Measurements from ENCODE around the gene UBE2G2.

The UBE2G2 gene

GRCh38 chr21:44766014-44766817 is 35.4 kb downstream of the UBE2G2 start:
- no peak for TF ChIP-seq ZBTB7A (IDR thresholded peaks at IDR 0.05; ENCODE audit: low read depth)
- no peak for TF ChIP-seq CEBPB (IDR thresholded peaks at IDR 0.05)

- TF ChIP-seq USF1 (IDR thresholded peaks at IDR 0.05) (peak; percentile 48), YY1 (IDR thresholded peaks at IDR 0.05; ENCODE audit: low read depth) (no peak), RAD21 (IDR thresholded peaks at IDR 0.05; ENCODE audit: low read depth) (no peak), MAX (IDR thresholded peaks at IDR 0.05) (no peak), TAF1 (IDR thresholded peaks at IDR 0.05; ENCODE audit: low read depth) (no peak), FOXM1 (IDR thresholded peaks at IDR 0.05; ENCODE audit: borderline replicate concordance, low read depth) (no peak), CEBPB (IDR thresholded peaks at IDR 0.05) (no peak), REST (IDR thresholded peaks at IDR 0.05; ENCODE audit: low read depth) (no peak)
Observed at GRCh38 chr21:44765231-44766013, 36.2 kb downstream of the UBE2G2 start.

- TF ChIP-seq CEBPB (IDR thresholded peaks at IDR 0.05) (no peak), FOXM1 (IDR thresholded peaks at IDR 0.05; ENCODE audit: borderline replicate concordance, low read depth) (no peak), NFIC (IDR thresholded peaks at IDR 0.05) (no peak), CREB1 (IDR thresholded peaks at IDR 0.05; ENCODE audit: low read depth) (no peak), EGR1 (IDR thresholded peaks at IDR 0.05) (no peak), TAF1 (IDR thresholded peaks at IDR 0.05; ENCODE audit: low read depth) (no peak), TEAD4 (IDR thresholded peaks at IDR 0.05) (no peak), RAD21 (IDR thresholded peaks at IDR 0.05; ENCODE audit: low read depth) (no peak), EP300 (IDR thresholded peaks at IDR 0.05; ENCODE audit: borderline replicate concordance) (no peak), ZBTB7A (IDR thresholded peaks at IDR 0.05; ENCODE audit: low read depth) (no peak), USF1 (IDR thresholded peaks at IDR 0.05) (no peak)
Observed at GRCh38 chr21:44764319-44765230, 37.0 kb downstream of the UBE2G2 start.

GRCh38 chr21:44763451-44764318 is 37.9 kb downstream of the UBE2G2 start:
- TF ChIP-seq YY1 (IDR thresholded peaks at IDR 0.05; ENCODE audit: low read depth) (no peak), FOXM1 (IDR thresholded peaks at IDR 0.05; ENCODE audit: borderline replicate concordance, low read depth) (no peak), EGR1 (IDR thresholded peaks at IDR 0.05) (no peak), REST (IDR thresholded peaks at IDR 0.05; ENCODE audit: low read depth) (no peak)

GRCh38 chr21:44763050-44763378 is 38.6 kb downstream of the UBE2G2 start:
- no peak for TF ChIP-seq EGR1 (IDR thresholded peaks at IDR 0.05)
- no peak for TF ChIP-seq EP300 (IDR thresholded peaks at IDR 0.05; ENCODE audit: borderline replicate concordance)
- no peak for TF ChIP-seq FOXM1 (IDR thresholded peaks at IDR 0.05; ENCODE audit: borderline replicate concordance, low read depth)
- no peak for TF ChIP-seq YY1 (IDR thresholded peaks at IDR 0.05; ENCODE audit: low read depth)
- no peak for TF ChIP-seq TEAD4 (IDR thresholded peaks at IDR 0.05)
- no peak for TF ChIP-seq TCF12 (IDR thresholded peaks at IDR 0.05; ENCODE audit: low read depth)
- TF ChIP-seq USF1 (IDR thresholded peaks at IDR 0.05), result no peak
- TF ChIP-seq CEBPB (IDR thresholded peaks at IDR 0.05), result no peak
- no peak for TF ChIP-seq TAF1 (IDR thresholded peaks at IDR 0.05; ENCODE audit: low read depth)

All from Ishikawa (cell line).